HTR-8/SVneo (cell line): ENCODE results near the gene OR3A3.

Source experiments
- DNase-seq: peaks from one replicate; pipeline ENCODE4 v3.0.0; 2011; ENCODE audit warnings: low spot score, mixed read lengths; ENCODE audit not compliant: insufficient read length
- FAIRE-seq: peaks from 2 replicates; lab custom pipeline; 2011; peaks lifted over from hg19 to GRCh38; lab: Jason Lieb, UNC

OR3A3 gene

GRCh38 chr17:3469529-3469928 lies 58.4 kb downstream of the OR3A3 start:
- DNase-seq (no peak), FAIRE-seq (no peak)

- DNase-seq (no peak), FAIRE-seq (no peak)
Measured at GRCh38 chr17:3471599-3471998, 60.4 kb downstream of the OR3A3 start, which contains the start of gene SPATA22. SPATA22 (minus strand) TSS chr17:3471819; CDS start chr17:3469325, 2,494 bp downstream.

- FAIRE-seq (no peak), DNase-seq (no peak)
Measured at GRCh38 chr17:3472137-3472536, 61.0 kb downstream of the OR3A3 start.
